Stimulated activated CD4-positive, alpha-beta T cell treated with anti-CD3 and anti-CD28 coated beads, Interleukin-15, amount 100 ng/mL, for 1 hour (primary cell): Measurements from ENCODE around the gene FLCN.
A peak's percentile ranks its signal among the peaks of the same experiment; 100 is the strongest.
"Not testable (repeated sequence)": the region's sequence is repeated elsewhere in the genome, so short reads cannot be mapped to it uniquely, and the experiment has no call there.

Source experiments
- DNase-seq, 2 donors: peaks; one replicate each; pipeline ENCODE4 v3.0.0-alpha.2; 2020; ENCODE audit warnings: low read depth in 1 of 2, low spot score in 1 of 2

The FLCN gene

GRCh38 chr17:17188586-17188985, 48.4 kb downstream of the FLCN start:
- no peak for DNase-seq

GRCh38 chr17:17186551-17187505, 50.1 kb downstream of the FLCN start:
- DNase-seq: no peak

GRCh38 chr17:17186051-17186450, 50.9 kb downstream of the FLCN start:
- peak in 1 of 2 donors; percentile 44 for DNase-seq

GRCh38 chr17:17184985-17185757, 51.8 kb downstream of the FLCN start:
- not testable (repeated sequence) for DNase-seq

GRCh38 chr17:17183744-17184143, 53.2 kb downstream of the FLCN start:
- no peak for DNase-seq

GRCh38 chr17:17182598-17183136, 54.3 kb downstream of the FLCN start:
- DNase-seq: no peak

GRCh38 chr17:17181666-17182597, 55.0 kb downstream of the FLCN start:
- no peak for DNase-seq

- no peak for DNase-seq
These were observed 56.0 kb downstream of the FLCN start for GRCh38 chr17:17180741-17181525.

GRCh38 chr17:17180141-17180603, 56.8 kb downstream of the FLCN start:
- no peak for DNase-seq

- DNase-seq: no peak
These were observed 57.6 kb downstream of the FLCN start for GRCh38 chr17:17179371-17179827.

- no peak for DNase-seq
These were observed 59.8 kb downstream of the FLCN start for GRCh38 chr17:17177176-17177575.

GRCh38 chr17:17176341-17176740, 60.6 kb downstream of the FLCN start:
- DNase-seq: no peak

GRCh38 chr17:17175917-17176316, 61.1 kb downstream of the FLCN start:
- no peak for DNase-seq

GRCh38 chr17:17175340-17175739, 61.6 kb downstream of the FLCN start:
- DNase-seq: no peak

GRCh38 chr17:17173921-17174320, 63.0 kb downstream of the FLCN start:
- no peak for DNase-seq

- no peak for DNase-seq
These were observed 64.0 kb downstream of the FLCN start for GRCh38 chr17:17172990-17173389.

GRCh38 chr17:17172001-17172939, 64.7 kb downstream of the FLCN start:
- no peak for DNase-seq

GRCh38 chr17:17171186-17171585, 65.8 kb downstream of the FLCN start:
- DNase-seq: no peak
